ENCODE measurements around the gene SNX32. TPM values are rescaled to one million over a fixed set of nuclear protein-coding genes. Genes with fewer than 3 reads are reported as not detected.
A peak's percentile ranks its signal among the peaks of the same experiment; 100 is the strongest.

SNX32 gene
- total RNA-seq, 2 experiments from 2014 or later, result 0.44 to 1.6 TPM

GRCh38 chr11:65852508-65853245, 18.9 kb downstream of the SNX32 start:
- ChIA-PET CTCF (interaction anchor here (1.0 to 2.7 kb wide), 9 partner anchors 8 to 211 kb away, joined by 3 to 11 read pairs (median 3); partner anchors contain the start of genes FIBP and KAT5), POLR2A (interaction anchor here (0.8 to 15.9 kb wide), 10 partner anchors 14 to 237 kb away, joined by 3 to 305 read pairs (median 4); partner anchors contain the start of genes CCDC85B, CTSW, FIBP and PCNX3)
- Mint-ChIP-seq H3K27me3 (ENCODE audit: low read depth) (no peaks in the 10 kb centered on the region), H3K36me3 (ENCODE audit: low read depth) (peaks cover 67% of the 10 kb centered on the region), H3K4me1 (ENCODE audit: low read depth) (peaks cover 37% of the 10 kb centered on the region), H3K4me3 (no peak overlapping the region), H3K9me3 (ENCODE audit: insufficient read depth) (no peaks in the 10 kb centered on the region), H3K27ac (no peak overlapping the region)
- ATAC-seq (no peak), DNase-seq (no peak)

- Mint-ChIP-seq H3K36me3 (ENCODE audit: low read depth) (peaks cover 67% of the 10 kb centered on the region), H3K27me3 (ENCODE audit: low read depth) (no peaks in the 10 kb centered on the region), H3K4me3 (no peak overlapping the region), H3K27ac (peak overlapping the region; percentile 34), H3K4me1 (ENCODE audit: low read depth) (peaks cover 39% of the 10 kb centered on the region), H3K9me3 (ENCODE audit: insufficient read depth) (no peaks in the 10 kb centered on the region)
- POLR2A ChIA-PET, result interaction anchor here (0.6 to 15.9 kb wide), 10 partner anchors 13 to 238 kb away, joined by 3 to 305 read pairs (median 4); partner anchors contain the start of genes CCDC85B, CTSW, FIBP and PCNX3
- DNase-seq (no peak), ATAC-seq (no peak)
- CTCF ChIA-PET, result interaction anchor here (0.6 to 2.7 kb wide), 5 partner anchors 9 to 192 kb away, joined by 3 to 11 read pairs (median 6); partner anchors contain the start of gene FIBP
These were observed 19.6 kb downstream of the SNX32 start for GRCh38 chr11:65853246-65853979.

DNA sequence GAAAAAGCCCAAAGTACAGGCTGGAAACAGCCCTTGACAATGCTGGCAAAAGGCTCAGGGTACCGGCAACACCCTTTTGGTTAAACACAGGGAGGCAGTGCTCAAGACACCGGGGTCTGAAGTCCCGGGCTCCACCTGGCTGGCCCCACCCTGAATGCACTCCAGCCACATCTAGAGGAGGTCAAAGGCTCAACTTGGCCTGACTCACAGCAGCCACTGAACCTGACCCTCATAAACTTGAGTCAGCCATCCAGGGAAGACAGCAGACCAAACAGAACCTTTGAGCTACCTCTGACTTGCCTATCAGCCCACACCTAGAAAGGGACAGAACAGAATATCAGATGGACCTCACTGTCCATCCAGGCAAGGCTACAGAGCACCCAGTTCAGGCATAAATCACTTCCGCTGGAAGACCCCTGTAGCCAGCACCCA, 20.4 kb downstream of the SNX32 start:
- Mint-ChIP-seq H3K4me3 (peak overlapping the region; percentile 20), H3K27ac (peak overlapping the region; percentile 6), H3K27me3 (ENCODE audit: low read depth) (no peaks in the 10 kb centered on the region), H3K36me3 (ENCODE audit: low read depth) (peaks cover 67% of the 10 kb centered on the region), H3K9me3 (ENCODE audit: insufficient read depth) (no peaks in the 10 kb centered on the region), H3K4me1 (ENCODE audit: low read depth) (peaks cover 43% of the 10 kb centered on the region)
- ATAC-seq (no peak), DNase-seq (no peak)
- POLR2A ChIA-PET, result interaction anchor here (1.0 to 15.9 kb wide), 4 partner anchors 17 to 239 kb away, joined by 3 to 305 read pairs (median 7); partner anchors contain the start of genes CCDC85B, CTSW, FIBP and PCNX3
- CTCF ChIA-PET, result interaction anchor here (0.6 to 1.2 kb wide), 2 partner anchors 10 to 191 kb away, joined by 3 read pairs; no protein-coding TSS in a partner anchor

- Mint-ChIP-seq H3K27ac (peak overlapping the region; percentile 73), H3K9me3 (ENCODE audit: insufficient read depth) (no peaks in the 10 kb centered on the region), H3K27me3 (ENCODE audit: low read depth) (no peaks in the 10 kb centered on the region), H3K4me1 (ENCODE audit: low read depth) (peaks cover 49% of the 10 kb centered on the region), H3K4me3 (peak overlapping the region; percentile 95), H3K36me3 (ENCODE audit: low read depth) (peaks cover 71% of the 10 kb centered on the region)
- ATAC-seq (no peak), DNase-seq (no peak)
- CTCF ChIA-PET, result no interaction called here
- POLR2A ChIA-PET, result interaction anchor here (15.9 kb wide), 1 partner anchor 30 kb away, joined by 305 read pairs; the partner anchor contains the start of genes CCDC85B, CTSW and FIBP
These were observed 21.4 kb downstream of the SNX32 start for GRCh38 chr11:65854852-65855837.

- peaks cover 50% of the 10 kb centered on the region for H3K4me1 Mint-ChIP-seq (ENCODE audit: low read depth)
- H3K9me3 Mint-ChIP-seq (ENCODE audit: insufficient read depth), result no peaks in the 10 kb centered on the region
- H3K36me3 Mint-ChIP-seq (ENCODE audit: low read depth), result peaks cover 69% of the 10 kb centered on the region
- ATAC-seq, result no peak
- POLR2A ChIA-PET, result interaction anchor here (15.9 kb wide), 1 partner anchor 29 kb away, joined by 305 read pairs; the partner anchor contains the start of genes CCDC85B, CTSW and FIBP
- CTCF ChIA-PET, result no interaction called here
- no peak for DNase-seq
- H3K27ac Mint-ChIP-seq, result peak overlapping the region; percentile 87
- peak overlapping the region; percentile 95 for H3K4me3 Mint-ChIP-seq
- H3K27me3 Mint-ChIP-seq (ENCODE audit: low read depth), result no peaks in the 10 kb centered on the region
These were observed 22.2 kb downstream of the SNX32 start for GRCh38 chr11:65855927-65856363.

DNA sequence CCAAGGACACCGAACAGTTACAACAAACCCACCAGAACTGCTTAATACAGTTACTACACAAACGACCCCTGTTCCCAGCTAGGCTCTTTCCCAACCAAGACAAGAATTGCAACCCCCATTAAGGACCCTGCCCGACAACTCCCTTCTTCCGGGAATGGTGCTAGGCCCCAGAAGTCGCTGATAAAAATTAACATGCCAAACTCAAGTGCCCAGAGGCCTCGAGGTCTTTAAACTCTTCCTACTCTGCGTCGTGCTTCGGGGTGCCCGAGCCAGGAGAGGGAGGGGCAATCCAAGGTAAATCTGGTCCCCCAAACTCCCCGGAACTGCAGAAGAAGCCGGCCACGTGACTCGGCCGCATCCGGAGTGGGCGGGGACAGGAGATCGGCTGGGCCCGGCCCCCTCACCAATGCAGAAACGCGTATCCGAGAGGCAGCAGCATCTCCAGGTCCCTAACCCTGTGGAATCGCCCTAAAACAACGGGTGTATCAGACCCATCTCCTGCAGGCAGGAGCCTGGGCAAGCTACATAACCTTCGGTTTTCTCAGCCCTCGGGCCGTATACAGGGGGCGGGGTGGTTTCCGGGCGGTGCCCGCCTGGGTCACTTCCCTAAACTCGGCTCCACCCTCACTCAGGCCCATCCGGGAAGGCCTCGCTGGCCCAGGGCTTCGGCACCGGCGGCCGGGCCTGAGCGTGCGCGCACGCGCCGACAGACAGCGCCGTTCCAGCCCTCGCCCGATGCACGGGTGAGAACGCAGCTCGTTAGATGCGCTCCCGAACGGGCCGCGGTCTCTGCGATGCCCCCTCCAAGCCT, 23.1 kb downstream of the SNX32 start:
- DNase-seq (peak; percentile 91), ATAC-seq (peak; percentile 4)
- Mint-ChIP-seq H3K4me3 (peak overlapping the region; percentile 95), H3K36me3 (ENCODE audit: low read depth) (peaks cover 69% of the 10 kb centered on the region), H3K9me3 (ENCODE audit: insufficient read depth) (no peaks in the 10 kb centered on the region), H3K4me1 (ENCODE audit: low read depth) (peaks cover 59% of the 10 kb centered on the region), H3K27ac (peak overlapping the region; percentile 87), H3K27me3 (ENCODE audit: low read depth) (no peaks in the 10 kb centered on the region)
- POLR2A ChIA-PET, result interaction anchor here (0.6 to 15.9 kb wide), 5 partner anchors 10 to 145 kb away, joined by 4 to 305 read pairs (median 7); partner anchors contain the start of genes AP5B1, CCDC85B, CTSW and EFEMP2
- CTCF ChIA-PET, result interaction anchor here (1.0 to 18.4 kb wide), 2 partner anchors 14 to 28 kb away, joined by 3 to 584 read pairs; partner anchors contain the start of genes CCDC85B, CTSW and FIBP

- Mint-ChIP-seq H3K36me3 (ENCODE audit: low read depth) (peaks cover 69% of the 10 kb centered on the region), H3K27me3 (ENCODE audit: low read depth) (no peaks in the 10 kb centered on the region), H3K9me3 (ENCODE audit: insufficient read depth) (no peaks in the 10 kb centered on the region), H3K27ac (peak overlapping the region; percentile 87), H3K4me1 (ENCODE audit: low read depth) (peaks cover 65% of the 10 kb centered on the region), H3K4me3 (peak overlapping the region; percentile 95)
- ChIA-PET POLR2A (interaction anchor here (0.6 to 15.9 kb wide), 6 partner anchors 11 to 219 kb away, joined by 4 to 305 read pairs (median 6); partner anchors contain the start of genes AP5B1, CCDC85B, CTSW and EFEMP2), CTCF (interaction anchor here (1.0 to 18.4 kb wide), 3 partner anchors 14 to 28 kb away, joined by 3 to 584 read pairs (median 3); partner anchors contain the start of genes CCDC85B, CTSW and FIBP)
- DNase-seq, result peak; percentile 72
- ATAC-seq, result peak; percentile 1
These were observed 23.7 kb downstream of the SNX32 start for GRCh38 chr11:65857500-65857852.

- peaks cover 69% of the 10 kb centered on the region for H3K36me3 Mint-ChIP-seq (ENCODE audit: low read depth)
- H3K9me3 Mint-ChIP-seq (ENCODE audit: insufficient read depth), result no peaks in the 10 kb centered on the region
- POLR2A ChIA-PET, result interaction anchor here (0.5 to 15.9 kb wide), 17 partner anchors 9 to 303 kb away, joined by 3 to 305 read pairs (median 5); partner anchors contain the start of genes AP5B1, BANF1, CCDC85B and CTSW
These were observed 24.3 kb downstream of the SNX32 start, which contains the start of gene CFL1 for GRCh38 chr11:65857853-65858680. Gene CFL1 (minus strand): TSS chr11:65858180. CDS start chr11:65858099, 81 bp downstream.

GRCh38 chr11:65858681-65859087, 24.9 kb downstream of the SNX32 start:
- Mint-ChIP-seq H3K4me1 (ENCODE audit: low read depth) (peaks cover 64% of the 10 kb centered on the region), H3K9me3 (ENCODE audit: insufficient read depth) (no peaks in the 10 kb centered on the region), H3K4me3 (peak overlapping the region; percentile 89), H3K27ac (peak overlapping the region; percentile 97), H3K27me3 (ENCODE audit: low read depth) (no peaks in the 10 kb centered on the region), H3K36me3 (ENCODE audit: low read depth) (peaks cover 69% of the 10 kb centered on the region)
- DNase-seq (no peak), ATAC-seq (no peak)
- CTCF ChIA-PET, result interaction anchor here (1.0 to 18.4 kb wide), 10 partner anchors 10 to 257 kb away, joined by 3 to 584 read pairs (median 12); partner anchors contain the start of genes CCDC85B, CTSW, FIBP and KAT5
- POLR2A ChIA-PET, result interaction anchor here (0.5 to 15.9 kb wide), 19 partner anchors 9 to 360 kb away, joined by 3 to 305 read pairs (median 3); partner anchors contain the start of genes AP5B1, BANF1, C11orf68 and CCDC85B

More at GRCh38 chr11:65857853-65858680, 24.3 kb downstream of the SNX32 start, which contains the start of gene CFL1:
- ATAC-seq (peak; percentile 64), DNase-seq (peak; percentile 99)
- peak within 1 kb of the TSS; percentile 97 for H3K27ac Mint-ChIP-seq
- no peaks in the 10 kb centered on the region for H3K27me3 Mint-ChIP-seq (ENCODE audit: low read depth)
- peaks cover 70% of the 10 kb centered on the region for H3K4me1 Mint-ChIP-seq (ENCODE audit: low read depth)
- H3K4me3 Mint-ChIP-seq, result peak within 1 kb of the TSS; percentile 95
- CTCF ChIA-PET, result interaction anchor here (1.0 to 18.4 kb wide), 7 partner anchors 9 to 131 kb away, joined by 3 to 584 read pairs (median 13); partner anchors contain the start of genes CCDC85B, CTSW and FIBP
